Gastrocnemius medialis (tissue), 4 donors: ENCODE results near the gene EMCN.

Source experiments
- POLR2A ChIP-seq, 2 donors: fragments of 450-650 bp; IDR thresholded peaks; one replicate each; pipeline ENCODE4 v1.6.1; 2017; ENCODE audit warnings: antibody characterized with exemption in 2 of 2, mild to moderate bottlenecking in 2 of 2, moderate library complexity in 2 of 2
- TF ChIP-seq, protein P1 (sequence below), 5 experiments: fragments of 450-650 bp in 3 of 5; fragments of 200-600 bp in 2 of 5; sonication (generic) in 2 of 5; IDR thresholded peaks in 4 of 5; conservative IDR thresholded peaks in 1 of 5; 1 replicate in 4 of 5; 2 replicates in 1 of 5; pipeline ENCODE4 v1.5.1; 2016 to 2019; ENCODE audit warnings: antibody characterized with exemption in 5 of 5, mild to moderate bottlenecking in 3 of 5, moderate library complexity in 3 of 5

- TF ChIP-seq, protein P1, sequence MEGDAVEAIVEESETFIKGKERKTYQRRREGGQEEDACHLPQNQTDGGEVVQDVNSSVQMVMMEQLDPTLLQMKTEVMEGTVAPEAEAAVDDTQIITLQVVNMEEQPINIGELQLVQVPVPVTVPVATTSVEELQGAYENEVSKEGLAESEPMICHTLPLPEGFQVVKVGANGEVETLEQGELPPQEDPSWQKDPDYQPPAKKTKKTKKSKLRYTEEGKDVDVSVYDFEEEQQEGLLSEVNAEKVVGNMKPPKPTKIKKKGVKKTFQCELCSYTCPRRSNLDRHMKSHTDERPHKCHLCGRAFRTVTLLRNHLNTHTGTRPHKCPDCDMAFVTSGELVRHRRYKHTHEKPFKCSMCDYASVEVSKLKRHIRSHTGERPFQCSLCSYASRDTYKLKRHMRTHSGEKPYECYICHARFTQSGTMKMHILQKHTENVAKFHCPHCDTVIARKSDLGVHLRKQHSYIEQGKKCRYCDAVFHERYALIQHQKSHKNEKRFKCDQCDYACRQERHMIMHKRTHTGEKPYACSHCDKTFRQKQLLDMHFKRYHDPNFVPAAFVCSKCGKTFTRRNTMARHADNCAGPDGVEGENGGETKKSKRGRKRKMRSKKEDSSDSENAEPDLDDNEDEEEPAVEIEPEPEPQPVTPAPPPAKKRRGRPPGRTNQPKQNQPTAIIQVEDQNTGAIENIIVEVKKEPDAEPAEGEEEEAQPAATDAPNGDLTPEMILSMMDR (IDR thresholded peaks at IDR 0.05 in 4 of 5, conservative IDR thresholded peaks at IDR 0.05 in 1 of 5): no peak
- TF ChIP-seq POLR2A (IDR thresholded peaks at IDR 0.05): no peak
Measured at GRCh38 chr4:100429616-100430015, 88.2 kb downstream of the EMCN start.
